Astrocyte (in vitro differentiated cells and primary cell): Measurements from ENCODE around the gene SH3GL3.

Source experiments
- CTCF ChIP-seq: IDR thresholded peaks from 2 replicates; pipeline ENCODE4 v1.5.1; 2011; ENCODE audit warnings: low read depth, mild to moderate bottlenecking, inconsistent platforms, low read length, moderate library complexity; ENCODE audit not compliant: insufficient read depth
- EZH2 ChIP-seq: IDR thresholded peaks from 2 replicates; pipeline ENCODE4 v1.6.1; 2012; ENCODE audit warnings: mild to moderate bottlenecking, low read length, inconsistent platforms; ENCODE audit not compliant: insufficient read depth

- TF ChIP-seq CTCF (no peak), EZH2 (no peak)
Observed at GRCh38 chr15:83512459-83512858, 65.3 kb downstream of the SH3GL3 start.
